HG03095 (cell line): ENCODE measurements around the gene SRRM2.

Source experiments
- ATAC-seq: cut with Tn5 transposase; IDR thresholded peaks from one replicate; pipeline ENCODE4 v1.9.1; 2021; ENCODE audit warnings: moderate library complexity; ENCODE audit not compliant: unreplicated experiment

SRRM2 gene

DNA sequence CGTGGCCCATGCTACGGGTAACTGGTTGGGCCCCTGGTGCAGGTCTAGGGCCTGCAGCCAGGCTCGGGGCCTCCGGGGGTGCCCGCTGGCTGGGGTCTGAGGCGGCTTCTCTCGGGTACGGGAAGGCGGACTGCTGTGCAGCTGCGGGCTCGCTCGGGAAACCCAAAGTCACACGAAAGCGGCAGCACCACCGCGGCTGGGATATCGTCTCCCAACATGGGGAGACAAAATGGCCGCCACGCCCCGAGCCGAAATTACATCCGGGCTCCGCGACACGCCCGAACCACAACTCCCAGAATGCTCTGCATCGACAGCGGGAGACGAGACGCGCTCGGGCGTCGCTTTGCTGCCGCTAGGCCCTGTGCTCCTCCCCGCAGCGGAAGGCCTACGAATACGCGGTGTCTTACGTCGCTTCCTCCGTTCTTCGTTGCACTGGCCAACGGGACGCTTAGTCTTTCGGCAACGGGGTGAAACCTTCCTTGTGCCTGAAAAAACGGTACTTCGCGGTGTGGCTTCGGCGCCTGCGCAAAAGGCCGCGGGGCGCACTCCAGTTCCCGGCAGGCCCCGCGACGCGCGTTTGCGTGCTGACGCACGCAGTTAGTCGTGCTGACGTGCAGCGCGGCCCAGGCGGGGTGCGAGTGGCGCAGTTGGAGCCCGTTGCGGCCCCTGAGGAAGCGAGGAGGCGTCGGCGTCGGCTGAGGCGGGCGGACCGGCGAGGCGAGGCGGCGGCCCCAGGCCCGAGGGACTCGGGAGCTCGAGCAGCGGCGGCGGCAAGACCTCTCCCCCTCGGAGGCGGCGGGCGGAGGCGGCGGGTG is at the start of gene SRRM2:
Gene SRRM2 (plus strand): TSS at position 604 of the 815 bp plus-strand sequence. CDS start 3,727 bp downstream, outside the sequence.
- ATAC-seq: peak; percentile 70

DNA sequence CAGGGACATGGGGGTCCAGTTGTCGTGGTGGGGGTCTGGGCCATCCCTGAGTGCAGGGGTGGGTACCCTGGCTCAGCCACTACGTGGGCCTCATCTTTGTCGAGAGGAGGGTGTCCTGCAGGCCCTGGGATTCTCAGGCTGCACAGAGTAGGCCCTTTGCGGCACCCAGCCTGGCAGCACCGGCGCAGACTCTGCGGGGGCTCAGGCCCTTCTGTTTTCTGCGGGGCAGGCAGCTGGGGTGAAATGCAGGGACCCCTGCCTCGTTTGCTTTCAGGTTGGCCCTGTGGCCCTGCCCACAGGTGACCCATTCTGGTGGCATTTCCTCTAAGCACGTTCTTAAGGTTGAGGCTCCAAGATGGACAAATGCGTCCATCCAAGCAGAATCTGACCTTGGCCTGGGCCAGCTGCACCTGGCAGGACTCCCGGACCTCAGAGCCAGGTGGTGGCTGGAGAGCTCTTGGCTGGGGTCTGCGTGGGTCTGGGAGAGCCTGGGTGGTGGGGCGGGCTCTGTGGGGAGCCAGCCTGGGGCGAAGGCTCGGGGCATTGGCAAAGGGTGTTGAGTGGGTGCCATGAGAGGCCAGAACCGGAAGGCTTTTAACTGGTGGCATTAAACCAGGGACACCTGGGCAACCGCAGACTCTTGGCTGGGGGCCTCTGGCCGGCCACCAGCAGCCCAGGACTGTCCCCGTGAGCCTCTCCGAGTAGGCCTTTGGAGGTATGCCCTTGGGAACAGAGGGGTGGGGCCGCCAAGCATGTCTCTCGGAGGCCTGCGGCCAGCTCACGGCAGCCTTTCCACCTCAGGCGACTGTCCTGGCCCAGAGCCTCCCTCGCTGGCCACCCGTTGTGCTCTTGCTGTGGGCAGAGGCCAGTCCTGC is 49.3 kb upstream of the SRRM2 start:
- no peak for ATAC-seq

DNA sequence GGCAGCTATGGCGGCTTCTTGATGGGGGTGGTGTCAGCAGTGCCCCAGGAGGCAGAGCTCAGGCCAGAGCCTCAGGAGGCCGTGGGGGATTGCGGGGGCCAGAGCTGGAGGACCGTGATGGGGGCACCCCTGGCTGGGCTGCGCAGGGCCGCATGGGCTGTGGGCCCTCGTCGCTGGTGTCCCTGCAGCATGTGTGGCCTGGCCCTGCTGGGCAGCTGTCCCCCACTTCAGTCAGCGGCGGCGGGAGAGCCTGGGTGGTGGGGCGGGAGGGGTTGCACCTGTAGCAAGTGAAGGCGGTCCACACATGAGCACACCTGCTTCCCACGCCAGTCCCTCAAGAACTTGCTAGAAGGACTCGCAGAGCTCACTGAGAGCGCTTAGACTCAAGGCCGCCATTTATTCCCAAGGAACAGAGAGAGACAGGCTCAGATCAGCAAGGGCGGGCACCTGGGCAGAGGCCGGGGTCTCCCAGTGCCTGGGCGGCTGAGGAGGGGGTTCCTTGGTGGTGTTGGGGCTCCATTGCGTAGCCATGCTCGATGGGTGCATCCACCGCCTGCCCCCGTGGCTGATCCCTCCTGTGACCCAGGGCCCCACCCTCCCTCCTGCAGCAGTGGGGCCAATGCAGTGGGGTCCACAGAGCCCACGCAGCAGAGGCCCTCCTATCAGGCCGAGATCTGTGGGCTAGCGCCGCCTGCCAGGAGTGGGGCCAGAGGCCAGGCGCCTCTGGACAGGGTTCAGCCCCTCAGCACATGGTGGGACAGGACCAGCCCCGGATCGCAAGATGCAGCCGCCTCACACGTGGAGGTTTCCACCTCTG is 48.1 kb upstream of the SRRM2 start:
- no peak for ATAC-seq

DNA sequence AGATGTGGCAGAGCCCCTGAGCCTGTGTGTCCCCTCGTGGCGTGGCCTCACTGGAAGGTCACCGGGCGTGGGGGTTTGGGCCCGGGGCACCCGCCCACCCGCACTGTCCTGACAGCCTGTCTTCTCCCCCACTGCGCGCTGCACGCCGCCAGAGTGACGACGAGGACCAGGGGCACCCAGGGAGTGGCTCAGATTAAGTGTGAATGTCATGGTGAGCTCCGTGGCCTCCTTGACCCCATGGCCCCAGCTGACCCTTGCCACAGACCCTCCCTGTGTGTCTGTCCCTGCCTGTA is 47.5 kb upstream of the SRRM2 start:
- no peak for ATAC-seq

DNA sequence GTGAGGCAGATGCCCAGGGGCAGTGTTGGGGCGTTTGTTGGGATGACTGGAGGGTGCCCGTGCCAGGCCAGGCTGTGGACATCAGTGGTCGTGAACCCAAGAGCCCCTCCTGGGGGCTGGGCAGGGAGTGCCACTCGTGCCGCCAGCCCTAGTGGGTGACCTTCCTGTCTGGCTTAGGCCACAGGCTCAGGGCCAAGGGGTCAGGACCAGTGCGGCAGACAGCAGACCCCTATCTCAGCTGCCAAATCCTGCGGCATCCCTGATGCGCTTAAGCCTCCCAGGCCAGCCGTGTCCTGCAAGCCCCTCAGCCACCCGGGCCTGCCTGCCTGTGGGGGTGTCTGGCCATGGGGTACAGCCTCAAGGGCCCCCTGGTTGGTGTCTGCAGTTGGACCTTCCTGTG is 47.1 kb upstream of the SRRM2 start:
- ATAC-seq: no peak

DNA sequence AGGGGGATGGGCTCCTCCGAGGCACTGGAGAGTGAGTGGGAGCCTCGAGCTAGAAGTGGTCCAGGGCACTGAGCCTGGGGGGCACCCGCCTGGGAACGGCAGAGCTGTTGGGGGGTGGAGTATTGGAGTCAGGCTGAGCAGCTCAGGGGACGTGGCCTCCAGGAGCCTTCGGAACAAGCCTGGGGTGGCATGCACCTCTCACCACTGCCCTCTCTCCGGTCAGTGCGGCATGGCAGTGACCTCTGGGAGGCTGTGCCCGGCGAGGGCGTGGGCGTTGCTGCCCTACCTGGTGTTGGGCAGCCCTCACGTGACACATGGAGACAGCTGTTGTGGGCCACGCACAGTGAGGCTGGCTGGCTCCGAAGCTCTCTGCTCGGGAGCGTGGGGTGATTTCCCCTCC is 46.4 kb upstream of the SRRM2 start:
- no peak for ATAC-seq

DNA sequence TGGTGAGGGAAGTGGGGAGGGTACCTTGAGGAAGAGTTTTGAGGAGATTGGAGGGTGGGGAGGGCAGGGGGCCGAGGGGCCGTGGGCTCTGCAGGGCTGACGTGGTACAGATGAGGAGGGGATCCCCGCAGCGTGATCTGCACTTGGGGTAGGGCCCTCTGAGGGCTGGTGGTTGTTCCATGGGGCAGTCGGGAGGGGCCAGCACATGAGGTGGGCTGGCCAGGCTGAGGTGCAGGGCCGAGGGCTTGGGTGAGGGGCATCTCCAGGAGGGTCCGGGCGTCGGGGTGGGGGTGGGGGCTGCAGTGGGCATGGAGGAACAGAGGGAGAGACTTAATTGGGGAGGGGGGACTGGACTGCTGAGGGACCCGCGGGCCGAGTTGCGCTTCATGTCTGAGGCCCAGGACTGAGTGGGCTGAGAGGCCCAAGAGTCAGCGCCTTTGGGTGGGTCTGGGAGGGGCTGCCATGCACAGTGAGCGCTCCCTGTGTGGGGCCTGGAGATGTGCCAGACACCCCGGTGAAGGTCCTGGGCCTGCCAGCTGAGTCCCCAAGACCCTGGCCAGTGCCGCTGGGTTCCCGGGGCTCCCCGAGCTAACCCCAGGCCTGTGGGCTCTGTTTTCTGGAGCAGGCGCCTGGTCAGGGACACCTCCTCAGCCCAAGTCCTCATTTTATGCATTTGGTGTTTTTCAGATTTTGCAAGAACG is 45.7 kb upstream of the SRRM2 start:
- ATAC-seq: no peak

DNA sequence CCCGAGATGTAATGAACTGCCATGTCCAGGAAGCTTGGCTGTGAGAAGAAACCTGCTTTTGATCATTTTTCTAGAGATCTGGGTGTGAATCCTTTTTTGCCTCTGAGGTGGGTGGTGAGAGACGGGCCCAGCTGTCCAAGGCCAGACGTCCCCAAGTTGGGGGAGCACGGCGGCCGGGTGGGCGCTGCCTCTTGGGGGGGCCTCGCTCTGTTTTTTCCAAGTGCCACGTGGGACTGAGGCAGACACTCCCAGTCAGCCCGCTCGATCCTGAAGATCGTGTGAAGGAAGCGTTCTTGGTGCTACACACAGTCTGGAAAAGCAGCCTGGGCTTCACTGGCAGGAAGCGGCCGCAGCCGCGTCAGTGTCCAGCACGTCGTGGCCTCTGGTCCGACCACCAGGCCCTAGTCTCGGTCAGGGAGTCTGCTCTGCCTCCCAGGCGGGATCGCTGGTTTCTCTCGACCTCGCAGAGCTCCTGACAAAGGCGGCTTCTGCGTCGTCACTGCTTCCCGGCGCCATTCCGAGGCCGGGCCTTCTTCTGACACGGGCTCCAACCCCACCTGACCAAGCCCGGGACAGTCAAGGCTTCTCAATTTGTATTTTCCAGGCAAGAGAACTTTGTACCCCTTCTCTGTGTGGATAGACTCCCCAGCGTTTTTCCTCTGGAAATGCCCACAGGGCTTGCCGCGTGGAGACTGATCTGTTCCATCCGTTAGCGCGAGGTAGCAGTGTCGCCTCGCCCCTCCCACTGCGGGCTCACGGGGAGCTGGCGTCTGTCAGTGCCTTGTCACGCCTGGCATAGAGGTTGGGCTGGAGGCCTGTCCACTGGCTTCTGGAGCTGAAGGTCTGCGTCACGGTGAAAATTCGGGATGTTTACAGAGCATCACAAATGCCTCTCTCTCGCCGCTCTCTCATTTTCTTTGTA is 44.8 kb upstream of the SRRM2 start:
- no peak for ATAC-seq

DNA sequence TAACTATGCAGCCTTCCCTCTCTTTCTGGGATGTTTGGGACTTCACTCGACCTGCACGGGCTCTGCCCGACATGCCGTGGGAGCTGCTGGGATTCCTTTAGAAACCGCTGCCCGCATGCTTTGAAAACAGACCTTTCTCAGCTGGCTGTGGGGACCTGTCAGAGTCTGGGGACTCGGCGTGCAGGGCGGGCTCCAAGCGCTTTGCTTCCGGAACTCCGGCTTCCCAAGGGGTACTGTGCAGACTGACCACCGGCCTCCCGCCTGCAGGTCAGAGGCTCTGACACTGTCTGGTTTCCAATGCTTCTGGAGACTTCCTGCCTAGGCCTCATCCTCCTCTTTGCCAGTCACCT is 44.2 kb upstream of the SRRM2 start:
- ATAC-seq: no peak

DNA sequence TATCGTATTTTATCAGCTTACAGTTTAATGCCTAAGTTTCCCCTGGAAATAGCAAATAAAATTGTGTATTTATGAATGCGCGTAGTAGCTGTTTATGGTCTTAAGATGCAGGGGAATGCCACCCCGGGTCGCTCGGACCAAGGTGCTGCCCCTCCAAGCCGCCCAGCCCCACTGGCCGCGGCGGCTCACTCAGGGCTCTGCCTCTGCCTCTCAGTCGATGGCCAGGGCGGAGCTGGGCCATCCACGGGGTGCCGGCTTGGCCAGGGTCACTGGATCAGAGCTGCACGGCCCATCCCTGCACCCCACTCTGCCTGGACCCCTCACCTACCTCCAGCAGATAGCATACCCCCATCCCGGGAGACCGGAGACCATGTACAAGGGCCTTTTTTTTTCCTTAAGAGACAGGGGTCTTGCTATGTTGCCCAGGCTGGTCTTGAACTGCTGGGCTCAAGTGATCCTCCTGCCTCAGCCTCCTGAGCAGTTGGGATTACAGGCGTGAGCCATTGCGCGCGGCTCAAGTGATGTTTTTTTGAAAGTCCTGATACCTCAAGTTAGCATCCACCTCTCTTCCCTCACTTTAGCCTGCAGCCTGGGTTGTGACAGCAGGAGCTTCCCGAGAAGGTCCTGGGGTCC is 43.4 kb upstream of the SRRM2 start:
- ATAC-seq: no peak

DNA sequence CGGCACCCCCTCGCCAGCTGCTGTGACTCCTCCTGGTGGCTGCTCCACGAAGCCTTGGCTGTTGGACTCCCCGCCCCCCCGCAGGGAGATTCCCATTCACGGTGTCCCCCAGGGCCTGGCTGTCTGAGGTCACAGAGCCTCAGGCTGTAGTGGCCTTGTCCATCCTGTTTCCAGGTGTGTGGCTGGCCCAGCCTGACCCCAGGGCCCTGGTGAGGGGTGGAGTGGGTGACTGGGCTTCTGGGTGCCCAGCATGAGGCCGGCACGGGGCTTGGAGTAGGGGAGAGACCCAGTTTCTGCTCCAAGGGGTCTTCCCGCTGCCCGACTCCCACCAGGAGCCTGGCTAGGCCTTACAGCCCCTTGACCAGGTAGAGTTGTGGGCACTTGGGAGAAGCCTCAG is 42.9 kb upstream of the SRRM2 start:
- ATAC-seq: no peak

DNA sequence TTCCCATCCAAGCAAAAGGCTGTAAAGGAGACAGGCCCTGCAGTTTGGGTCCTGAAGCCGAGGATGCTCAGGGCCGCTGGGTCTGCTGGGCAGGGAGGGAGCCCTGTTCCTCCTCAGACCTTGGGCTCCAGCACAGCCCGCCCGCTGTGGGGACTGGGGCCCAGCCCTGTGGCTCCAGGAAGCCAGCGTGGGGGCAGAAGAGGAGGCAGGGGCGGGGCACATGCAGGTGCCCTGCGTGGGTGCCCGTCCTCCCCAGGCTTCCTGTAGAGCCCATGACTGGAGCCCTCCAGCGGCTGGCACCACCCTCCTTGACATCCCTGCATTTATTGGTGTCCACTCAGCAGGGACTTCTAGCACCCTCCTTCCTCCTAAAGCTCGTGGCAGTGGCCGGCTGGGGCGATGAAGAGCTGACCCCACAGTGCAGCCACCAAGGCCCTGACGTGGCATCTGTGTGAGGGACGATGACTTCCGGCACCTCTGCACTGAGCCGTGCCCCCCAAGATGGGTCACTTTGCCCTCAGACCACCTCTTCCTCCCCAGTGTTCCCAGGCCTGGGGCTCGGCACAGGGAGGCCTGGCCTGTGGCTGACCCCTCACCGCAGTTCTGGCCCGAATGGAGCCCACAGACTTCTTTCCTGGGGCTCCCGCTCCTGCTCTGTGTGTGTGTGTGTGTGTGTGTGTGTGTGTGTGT is 42.3 kb upstream of the SRRM2 start:
- ATAC-seq: no peak

DNA sequence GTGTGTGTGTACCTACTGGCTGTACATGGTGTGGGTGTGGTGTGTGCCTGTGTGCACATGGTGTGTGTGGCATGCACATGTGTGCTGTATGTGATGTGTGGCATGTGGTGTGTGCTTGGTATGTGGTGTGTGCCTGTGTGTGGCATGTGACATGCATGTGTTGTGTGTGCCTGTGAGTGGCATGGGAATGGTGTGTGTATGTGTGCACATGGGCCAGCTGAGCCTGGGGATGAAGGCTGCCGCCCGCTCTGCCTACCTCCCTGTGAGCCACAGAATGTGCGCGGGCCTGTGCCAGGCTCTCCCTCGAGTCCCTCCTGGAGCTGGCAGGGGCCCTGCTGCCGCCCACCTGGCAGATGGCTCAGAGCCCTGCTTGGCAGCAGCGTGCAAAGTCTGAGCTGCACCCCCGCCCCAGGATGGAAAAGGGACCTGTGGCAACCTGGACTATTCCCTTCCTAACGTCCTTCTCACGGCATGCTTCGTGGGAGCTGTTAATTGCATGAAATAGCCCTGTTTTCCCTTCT is 41.7 kb upstream of the SRRM2 start:
- no peak for ATAC-seq

DNA sequence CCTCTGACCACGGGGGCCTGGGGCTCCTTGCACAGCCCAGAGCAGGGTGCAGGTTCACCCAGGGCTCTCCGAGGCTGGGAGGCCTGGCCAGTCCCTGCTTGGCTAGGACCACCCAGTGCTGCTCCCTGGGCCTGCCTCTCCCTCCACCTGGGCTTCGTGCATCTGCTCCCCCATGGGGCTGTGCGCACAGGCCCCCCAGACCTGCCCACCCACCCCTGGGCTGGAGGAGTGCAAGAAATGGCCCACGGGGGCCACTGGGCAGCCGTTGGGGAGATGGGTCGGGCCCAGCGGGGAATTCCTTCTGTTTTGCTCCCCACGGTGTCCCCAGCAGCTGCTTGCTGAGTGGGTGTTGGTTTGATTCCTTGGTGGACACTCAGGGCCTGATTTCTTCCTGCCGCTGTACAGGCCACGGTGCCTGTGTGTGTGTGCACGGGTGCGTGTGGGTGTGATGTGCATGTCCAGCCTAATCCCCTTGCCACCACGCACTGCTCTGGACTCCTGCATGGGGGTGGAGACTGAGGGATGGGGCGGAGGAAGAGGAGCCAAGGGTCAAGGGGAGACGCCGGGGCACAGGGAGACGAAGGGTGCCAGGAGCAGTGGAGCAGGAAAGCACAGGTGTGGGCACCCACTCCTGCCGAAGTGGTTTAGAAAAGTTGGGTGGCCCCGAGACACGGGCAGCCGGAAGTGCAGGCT is 40.9 kb upstream of the SRRM2 start:
- ATAC-seq: no peak

DNA sequence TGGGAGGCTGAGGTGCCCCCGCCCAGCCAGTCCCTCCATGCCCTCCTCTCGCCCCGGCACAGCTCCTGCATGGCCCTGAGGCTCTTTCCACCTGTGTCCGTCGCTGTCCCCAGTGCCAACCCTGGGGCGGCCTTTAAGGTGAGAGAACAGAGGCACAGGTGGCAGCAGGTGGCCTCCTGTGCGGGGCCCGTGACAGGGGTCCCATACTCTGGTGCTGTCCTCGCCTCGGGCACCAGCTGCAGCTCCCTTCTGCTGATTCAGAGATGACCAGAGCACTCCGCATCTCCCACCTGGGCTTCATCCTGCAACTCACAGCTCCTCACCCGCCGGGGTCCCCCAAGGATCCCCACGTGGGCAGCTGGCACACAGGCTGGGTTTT is 40.4 kb upstream of the SRRM2 start:
- no peak for ATAC-seq

DNA sequence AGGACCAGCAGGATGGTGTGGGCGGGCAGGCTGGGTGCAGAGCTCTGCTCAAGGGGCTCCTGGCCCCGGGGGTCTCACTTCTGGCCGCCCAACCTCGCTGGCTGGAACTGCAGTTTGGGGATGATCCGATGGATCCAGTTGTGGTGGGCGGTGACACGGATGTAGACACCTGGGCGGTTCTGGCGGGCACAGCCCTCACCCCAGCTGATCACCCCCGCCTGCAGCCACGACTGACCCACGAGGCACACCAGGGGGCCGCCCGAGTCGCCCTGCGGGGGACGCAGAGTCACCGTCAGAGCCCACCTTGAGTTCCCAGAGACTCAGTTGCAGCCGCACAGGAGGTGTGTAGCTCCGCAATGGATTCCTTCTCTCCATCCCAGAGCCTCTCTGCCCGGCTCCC is 39.9 kb upstream of the SRRM2 start:
- ATAC-seq: no peak

DNA sequence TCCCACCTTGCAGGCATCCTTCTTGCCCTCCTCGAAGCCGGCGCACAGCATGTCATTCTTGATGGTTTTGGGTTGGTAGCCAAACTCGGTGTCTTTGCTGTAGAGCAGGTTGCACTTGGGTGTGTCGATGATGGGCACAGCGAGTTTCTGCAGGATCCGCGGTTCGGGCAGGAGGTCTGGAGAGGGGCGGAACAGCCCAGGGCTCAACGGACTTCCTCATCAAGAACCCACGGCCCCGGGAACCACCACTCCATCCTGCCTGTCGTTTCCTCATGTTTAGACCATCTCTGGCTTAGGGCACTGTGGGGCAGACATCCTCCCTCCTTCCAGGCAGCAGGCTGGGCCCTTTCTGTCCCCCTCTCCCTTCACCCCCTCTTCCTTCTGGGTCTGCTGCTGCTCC is 38.9 kb upstream of the SRRM2 start:
- ATAC-seq: no peak
